Hepatocyte (in vitro differentiated cells): ENCODE results near the gene RIMBP2.

Experiments used
- CTCF ChIP-seq: fragments of 200-600 bp; sonication (generic); IDR thresholded peaks from 2 replicates; pipeline ENCODE4 v1.5.1; 2016; ENCODE audit warnings: antibody characterized with exemption, mild to moderate bottlenecking; ENCODE audit not compliant: poor library complexity
- EZH2 ChIP-seq: fragments of 200-600 bp; sonication (generic); IDR thresholded peaks from 2 replicates; pipeline ENCODE4 v1.6.1; 2016; ENCODE audit warnings: antibody characterized with exemption, mild to moderate bottlenecking, borderline replicate concordance

- TF ChIP-seq CTCF (no peak), EZH2 (no peak)
These were observed 139.7 kb downstream of the RIMBP2 start for GRCh38 chr12:130576371-130576816.
